ENCODE results near the gene BRD4. TPM values are rescaled to one million over a fixed set of nuclear protein-coding genes. Genes with fewer than 3 reads are reported as not detected.

BRD4 gene
- total and polyA plus RNA-seq, 2 of the 13 experiments (the other 11 are each of a cell fraction or from before 2014, with no cell fraction given): 10.5 to 11.4 TPM

DNA sequence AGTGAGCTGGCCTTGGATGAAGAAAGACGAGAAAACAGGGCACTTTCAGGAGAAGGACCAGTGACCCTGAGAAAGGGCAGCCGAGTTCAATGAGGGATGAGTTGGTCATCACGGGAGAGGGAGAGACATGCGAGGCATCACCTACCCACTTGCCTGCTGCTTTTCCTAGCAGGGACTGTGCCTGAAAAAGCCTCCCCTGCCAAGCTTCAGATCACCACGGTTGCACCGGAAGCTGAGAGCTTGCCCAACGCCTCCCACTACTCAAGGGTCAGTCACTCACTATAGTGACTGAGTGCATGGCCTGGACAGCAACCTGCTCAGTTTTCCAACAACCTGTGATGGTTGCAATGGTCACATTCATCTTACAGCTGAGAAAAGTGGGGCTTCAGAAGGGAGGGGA lies 87.5 kb downstream of the BRD4 start:
- Histone ChIP-seq H3K9ac (ENCODE audit: insufficient read depth, low read depth, low read length) (no peak overlapping the region), H3K4me3 (replicated peaks in 1 of 3; ENCODE audit: insufficient read depth in 1 of 3, low read depth in 2 of 3, low read length in 3 of 3) (no peak overlapping the region), H3K79me2 (ENCODE audit: insufficient read depth, low read length) (no peaks in the 10 kb centered on the region), H3K4me1 (ENCODE audit: insufficient read depth, low read length) (peaks cover 28% of the 10 kb centered on the region), H4K20me1 (ENCODE audit: insufficient read depth, low read length) (peaks cover 30% of the 10 kb centered on the region; the same call in 1 of the 2 replicates), H3K9me3 (ENCODE audit: low read length) (no peaks in the 10 kb centered on the region), H3K36me3 (replicated peaks in 1 of 2; ENCODE audit: control insufficient read depth in 1 of 2, insufficient read depth in 2 of 2, low read length in 2 of 2) (peaks cover 47 to 82% of the 10 kb centered on the region in 2 experiments), H3K4me2 (ENCODE audit: low read depth, low read length) (no peak overlapping the region), H3K27ac (ENCODE audit: extremely low read length, insufficient read depth, low read length) (no peak overlapping the region), H3K27me3 (ENCODE audit: control insufficient read depth in 1 of 2, insufficient read depth in 2 of 2, low read length in 2 of 2) (no peaks in the 10 kb centered on the region), H2AFZ (ENCODE audit: low read length) (no peak overlapping the region)
- DNase-seq (ENCODE audit: low spot score) (no peak), ATAC-seq (no peak), FAIRE-seq (no peak)
- ChIA-PET POLR2A (no interaction called here), CTCF (ENCODE audit: low intra/inter-chr PET ratio, low total read pairs) (no interaction called here)
- in situ Hi-C loops (cut with HindIII; ENCODE audit: extremely low pct_ligation_motif_present, low pct_unique_long_range_greater_than_20kb) (no loop called here), intact Hi-C loops (cut with micrococcal nuclease; ENCODE audit: unreplicated experiment) (loop anchor here (5.0 kb wide), 1 partner anchor 68 kb away; no protein-coding TSS in a partner anchor)
- 96% methylated on average over 4 of the region's 7 CpGs for WGBS (ENCODE audit: low lambda C conversion rate)
- no TSS peak for BruUV-seq (replicated peaks)
- TF ChIP-seq RBM22 (optimal IDR thresholded peaks at IDR 0.05; ENCODE audit: low read length) (peak; percentile 91), ZNF577 (CRISPR knock-in tag; IDR thresholded peaks at IDR 0.05; ENCODE audit: borderline replicate concordance, low read depth) (no peak), ATRX (CRISPR knock-in tag; IDR thresholded peaks at IDR 0.05; ENCODE audit: borderline replicate concordance) (no peak), ZNF501 (CRISPR knock-in tag; IDR thresholded peaks at IDR 0.05) (no peak), ZNF235 (CRISPR knock-in tag; IDR thresholded peaks at IDR 0.05; ENCODE audit: borderline replicate concordance) (no peak), POLR2G (IDR thresholded peaks at IDR 0.05; ENCODE audit: low read depth, low read length) (peak; percentile 25; the same call in 1 of the 2 replicates), TBX2 (CRISPR knock-in tag; IDR thresholded peaks at IDR 0.05; ENCODE audit: borderline replicate concordance) (no peak), ZNF44 (CRISPR knock-in tag; IDR thresholded peaks at IDR 0.05) (no peak), UBTF (CRISPR knock-in tag; IDR thresholded peaks at IDR 0.05) (no peak), ZMYM3 (CRISPR knock-in tag; IDR thresholded peaks at IDR 0.05) (no peak), SAFB2 (CRISPR knock-in tag; IDR thresholded peaks at IDR 0.05; ENCODE audit: borderline replicate concordance, low read depth) (no peak), ZNF33B (CRISPR knock-in tag; IDR thresholded peaks at IDR 0.05) (no peak), POLR2A (IDR thresholded peaks at IDR 0.05; ENCODE audit: insufficient read depth in 1 of 2, low read depth in 2 of 2, low read length in 2 of 2) (peak in 1 of 2 experiments; percentile 28; a peak in 1 of 4 replicates)
- TF ChIP-seq, protein P1, sequence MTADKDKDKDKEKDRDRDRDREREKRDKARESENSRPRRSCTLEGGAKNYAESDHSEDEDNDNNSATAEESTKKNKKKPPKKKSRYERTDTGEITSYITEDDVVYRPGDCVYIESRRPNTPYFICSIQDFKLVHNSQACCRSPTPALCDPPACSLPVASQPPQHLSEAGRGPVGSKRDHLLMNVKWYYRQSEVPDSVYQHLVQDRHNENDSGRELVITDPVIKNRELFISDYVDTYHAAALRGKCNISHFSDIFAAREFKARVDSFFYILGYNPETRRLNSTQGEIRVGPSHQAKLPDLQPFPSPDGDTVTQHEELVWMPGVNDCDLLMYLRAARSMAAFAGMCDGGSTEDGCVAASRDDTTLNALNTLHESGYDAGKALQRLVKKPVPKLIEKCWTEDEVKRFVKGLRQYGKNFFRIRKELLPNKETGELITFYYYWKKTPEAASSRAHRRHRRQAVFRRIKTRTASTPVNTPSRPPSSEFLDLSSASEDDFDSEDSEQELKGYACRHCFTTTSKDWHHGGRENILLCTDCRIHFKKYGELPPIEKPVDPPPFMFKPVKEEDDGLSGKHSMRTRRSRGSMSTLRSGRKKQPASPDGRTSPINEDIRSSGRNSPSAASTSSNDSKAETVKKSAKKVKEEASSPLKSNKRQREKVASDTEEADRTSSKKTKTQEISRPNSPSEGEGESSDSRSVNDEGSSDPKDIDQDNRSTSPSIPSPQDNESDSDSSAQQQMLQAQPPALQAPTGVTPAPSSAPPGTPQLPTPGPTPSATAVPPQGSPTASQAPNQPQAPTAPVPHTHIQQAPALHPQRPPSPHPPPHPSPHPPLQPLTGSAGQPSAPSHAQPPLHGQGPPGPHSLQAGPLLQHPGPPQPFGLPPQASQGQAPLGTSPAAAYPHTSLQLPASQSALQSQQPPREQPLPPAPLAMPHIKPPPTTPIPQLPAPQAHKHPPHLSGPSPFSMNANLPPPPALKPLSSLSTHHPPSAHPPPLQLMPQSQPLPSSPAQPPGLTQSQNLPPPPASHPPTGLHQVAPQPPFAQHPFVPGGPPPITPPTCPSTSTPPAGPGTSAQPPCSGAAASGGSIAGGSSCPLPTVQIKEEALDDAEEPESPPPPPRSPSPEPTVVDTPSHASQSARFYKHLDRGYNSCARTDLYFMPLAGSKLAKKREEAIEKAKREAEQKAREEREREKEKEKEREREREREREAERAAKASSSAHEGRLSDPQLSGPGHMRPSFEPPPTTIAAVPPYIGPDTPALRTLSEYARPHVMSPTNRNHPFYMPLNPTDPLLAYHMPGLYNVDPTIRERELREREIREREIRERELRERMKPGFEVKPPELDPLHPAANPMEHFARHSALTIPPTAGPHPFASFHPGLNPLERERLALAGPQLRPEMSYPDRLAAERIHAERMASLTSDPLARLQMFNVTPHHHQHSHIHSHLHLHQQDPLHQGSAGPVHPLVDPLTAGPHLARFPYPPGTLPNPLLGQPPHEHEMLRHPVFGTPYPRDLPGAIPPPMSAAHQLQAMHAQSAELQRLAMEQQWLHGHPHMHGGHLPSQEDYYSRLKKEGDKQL (CRISPR knock-in tag; IDR thresholded peaks at IDR 0.05; ENCODE audit: low read depth): no peak
- TF ChIP-seq, protein P2, sequence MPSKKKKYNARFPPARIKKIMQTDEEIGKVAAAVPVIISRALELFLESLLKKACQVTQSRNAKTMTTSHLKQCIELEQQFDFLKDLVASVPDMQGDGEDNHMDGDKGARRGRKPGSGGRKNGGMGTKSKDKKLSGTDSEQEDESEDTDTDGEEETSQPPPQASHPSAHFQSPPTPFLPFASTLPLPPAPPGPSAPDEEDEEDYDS (CRISPR knock-in tag; IDR thresholded peaks at IDR 0.05): no peak
- TF ChIP-seq, protein P3, sequence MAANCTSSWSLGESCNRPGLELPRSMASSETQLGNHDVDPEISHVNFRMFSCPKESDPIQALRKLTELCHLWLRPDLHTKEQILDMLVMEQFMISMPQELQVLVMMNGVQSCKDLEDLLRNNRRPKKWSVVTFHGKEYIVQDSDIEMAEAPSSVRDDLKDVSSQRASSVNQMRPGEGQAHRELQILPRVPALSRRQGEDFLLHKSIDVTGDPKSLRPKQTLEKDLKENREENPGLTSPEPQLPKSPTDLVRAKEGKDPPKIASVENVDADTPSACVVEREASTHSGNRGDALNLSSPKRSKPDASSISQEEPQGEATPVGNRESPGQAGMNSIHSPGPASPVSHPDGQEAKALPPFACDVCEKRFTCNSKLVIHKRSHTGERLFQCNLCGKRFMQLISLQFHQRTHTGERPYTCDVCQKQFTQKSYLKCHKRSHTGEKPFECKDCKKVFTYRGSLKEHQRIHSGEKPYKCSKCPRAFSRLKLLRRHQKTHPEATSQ (CRISPR knock-in tag; IDR thresholded peaks at IDR 0.05; ENCODE audit: borderline replicate concordance): no peak
